ENCODE measurements around the gene MYO7B.

DNA sequence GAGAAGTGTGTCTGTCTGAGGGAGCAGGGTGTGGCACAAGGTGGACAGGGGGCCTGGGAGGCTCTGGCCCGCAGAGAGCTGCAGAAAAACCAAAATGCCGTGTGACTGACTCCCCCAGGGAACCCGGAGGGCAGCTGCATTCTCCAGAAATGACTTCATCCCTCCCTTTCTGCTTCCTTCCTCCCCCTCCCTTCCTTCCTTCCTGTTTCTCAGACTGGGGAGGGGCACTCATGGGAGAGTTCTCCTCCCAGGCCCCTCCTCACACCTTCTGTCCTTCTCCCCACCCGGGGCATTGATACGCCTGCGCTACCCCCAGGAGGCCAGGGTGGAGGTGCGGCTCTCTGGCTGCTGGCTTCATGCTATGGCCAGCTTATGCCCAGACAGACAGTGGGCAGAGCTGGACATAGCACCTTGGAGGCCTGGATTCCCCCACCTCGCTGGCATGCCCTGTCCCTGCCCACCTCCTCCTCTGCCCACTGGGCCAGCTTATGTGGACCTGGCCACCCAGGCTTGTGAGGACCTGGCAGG is 102.3 kb downstream of the MYO7B start:
- TF ChIP-seq, protein P1, sequence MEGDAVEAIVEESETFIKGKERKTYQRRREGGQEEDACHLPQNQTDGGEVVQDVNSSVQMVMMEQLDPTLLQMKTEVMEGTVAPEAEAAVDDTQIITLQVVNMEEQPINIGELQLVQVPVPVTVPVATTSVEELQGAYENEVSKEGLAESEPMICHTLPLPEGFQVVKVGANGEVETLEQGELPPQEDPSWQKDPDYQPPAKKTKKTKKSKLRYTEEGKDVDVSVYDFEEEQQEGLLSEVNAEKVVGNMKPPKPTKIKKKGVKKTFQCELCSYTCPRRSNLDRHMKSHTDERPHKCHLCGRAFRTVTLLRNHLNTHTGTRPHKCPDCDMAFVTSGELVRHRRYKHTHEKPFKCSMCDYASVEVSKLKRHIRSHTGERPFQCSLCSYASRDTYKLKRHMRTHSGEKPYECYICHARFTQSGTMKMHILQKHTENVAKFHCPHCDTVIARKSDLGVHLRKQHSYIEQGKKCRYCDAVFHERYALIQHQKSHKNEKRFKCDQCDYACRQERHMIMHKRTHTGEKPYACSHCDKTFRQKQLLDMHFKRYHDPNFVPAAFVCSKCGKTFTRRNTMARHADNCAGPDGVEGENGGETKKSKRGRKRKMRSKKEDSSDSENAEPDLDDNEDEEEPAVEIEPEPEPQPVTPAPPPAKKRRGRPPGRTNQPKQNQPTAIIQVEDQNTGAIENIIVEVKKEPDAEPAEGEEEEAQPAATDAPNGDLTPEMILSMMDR (IDR thresholded peaks at IDR 0.05; ENCODE audit: low read length) = no peak
- TF ChIP-seq EZH2 (IDR thresholded peaks at IDR 0.05; ENCODE audit: borderline replicate concordance, low read length) = no peak

All from OCI-LY1 (cell line).